Thyroid gland (tissue), 4 donors: ENCODE data around the gene KRTAP10-3. TPM values are rescaled to one million over a fixed set of nuclear protein-coding genes. Genes with fewer than 3 reads are reported as not detected.

ENCODE experiments used
- DNase-seq, 2 donors: peaks; one replicate each; pipeline ENCODE4 v3.0.0-alpha.2; 2019
- H3K27ac ChIP-seq, 3 donors: fragments of 200-600 bp; sonication (generic); 1 replicate in 2 of 3; 2 replicates in 1 of 3; pipeline ENCODE4 v1.5.1; 2016 to 2019; ENCODE audit warnings: mild to moderate bottlenecking in 1 of 3, moderate library complexity in 1 of 3
- H3K27me3 ChIP-seq: fragments of 200-600 bp; sonication (generic); one replicate; pipeline ENCODE4 v1.5.1; 2019
- H3K36me3 ChIP-seq, 2 donors: fragments of 200-600 bp; sonication (generic); one replicate each; pipeline ENCODE4 v1.5.1; 2016 to 2019
- H3K4me1 ChIP-seq, 2 donors: fragments of 200-600 bp; sonication (generic); one replicate each; pipeline ENCODE4 v1.5.1; 2017 to 2019
- H3K4me3 ChIP-seq, 3 donors: fragments of 200-600 bp; sonication (generic); replicated peaks in 1 of 3; 1 replicate in 2 of 3; 2 replicates in 1 of 3; pipeline ENCODE4 v1.5.1; 2016; ENCODE audit warnings: mild to moderate bottlenecking in 1 of 3
- H3K9me3 ChIP-seq: fragments of 200-600 bp; sonication (generic); one replicate; pipeline ENCODE4 v1.5.1; 2017
- CTCF ChIP-seq, 6 experiments: fragments of 200-600 bp in 3 of 6; fragments of 450-650 bp in 3 of 6; sonication (generic) in 3 of 6; IDR thresholded peaks; one replicate each; pipeline ENCODE4 v1.5.1; 2016 to 2019; ENCODE audit warnings: antibody characterized with exemption in 6 of 6, mild to moderate bottlenecking in 2 of 6, inconsistent platforms in 1 of 6, moderate library complexity in 1 of 6
- POLR2A ChIP-seq, 2 donors: fragments of 450-650 bp; IDR thresholded peaks; one replicate each; pipeline ENCODE4 v1.6.1; 2017; ENCODE audit warnings: antibody characterized with exemption in 2 of 2, mild to moderate bottlenecking in 2 of 2, moderate library complexity in 1 of 2
- WGBS, 2 donors: methylation state at CpG; one replicate each; pipeline ENCODE4 v1.1.5; 2017; 5-methylcytosine and 5-hydroxymethylcytosine counted together
- intact Hi-C: fragments of 100-400 bp; cut with DNase I; formaldehyde crosslinking; loops from one replicate; pipeline ENCODE4 v1.15.1; 2023
- total RNA-seq, 4 donors: library from RNA; depleted of rRNA; stranded (reverse); fragments of >200 nt; gene quantifications; one replicate each; pipeline ENCODE4 v1.2.3, GENCODE V29; 2016

KRTAP10-3 gene
- total RNA-seq, 4 donors from 2014 or later, result not detected

DNA sequence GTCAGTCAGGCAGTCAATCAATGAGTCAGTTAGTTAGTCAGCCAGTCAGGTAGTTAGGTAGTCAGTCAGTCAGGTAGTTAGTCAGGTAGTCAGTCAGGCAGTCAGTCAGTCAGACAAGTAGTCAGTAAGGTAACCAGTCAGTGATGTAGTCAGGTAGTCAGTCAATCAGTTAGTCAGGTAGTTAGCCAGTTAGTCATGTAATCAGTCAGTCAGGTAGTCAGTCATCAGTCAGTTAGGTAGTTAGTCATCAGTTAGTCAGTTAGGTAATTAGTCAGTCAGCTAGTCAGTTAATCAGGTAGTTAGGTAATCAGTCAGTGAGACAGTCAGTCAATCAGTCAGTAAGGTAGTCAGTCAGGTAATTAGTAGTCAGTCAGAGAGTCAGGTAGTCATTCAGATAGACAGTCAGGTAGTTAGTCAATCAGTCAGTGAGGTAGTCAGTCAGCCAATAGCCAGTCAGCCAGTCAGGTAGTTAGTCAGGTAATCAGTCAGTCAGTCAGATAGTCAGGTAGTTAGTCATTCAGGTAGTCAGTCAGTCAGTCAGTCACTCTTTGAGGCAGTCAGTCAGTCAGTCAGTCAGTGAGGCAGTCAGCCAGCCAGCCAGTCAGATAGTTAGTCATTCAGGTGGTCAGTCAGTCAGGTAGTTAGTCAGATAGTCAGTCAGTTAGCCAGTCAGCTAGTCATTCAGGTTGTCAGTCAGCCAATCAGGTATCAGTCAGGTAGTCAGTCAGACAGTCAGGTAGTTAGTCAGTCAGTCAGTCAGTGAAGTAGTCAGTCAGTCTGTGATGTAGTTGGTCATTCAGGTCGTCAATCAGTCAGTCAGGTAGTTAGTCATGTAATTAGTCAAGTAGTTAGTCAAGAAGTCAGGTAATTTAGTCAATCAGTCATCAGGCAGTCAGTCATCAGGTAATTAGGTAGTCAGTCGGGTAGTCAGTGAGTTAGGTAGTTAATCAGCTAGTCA lies 33.9 kb downstream of the KRTAP10-3 start:
- TF ChIP-seq POLR2A (IDR thresholded peaks at IDR 0.05), result no peak
- TF ChIP-seq CTCF (IDR thresholded peaks at IDR 0.05), result no peak
- H3K9me3 ChIP-seq, result no peaks in the 10 kb centered on the region
- no peak overlapping the region for H3K4me3 ChIP-seq
- intact Hi-C loops, result no loop called here
- no peaks in the 10 kb centered on the region for H3K27me3 ChIP-seq
- WGBS, 2 donors, result 88 to 93% methylated on average over 2 of the region's 2 CpGs
- no peaks in the 10 kb centered on the region for H3K4me1 ChIP-seq
- no peaks in the 10 kb centered on the region for H3K36me3 ChIP-seq
- no peak for DNase-seq
- H3K27ac ChIP-seq, result no peak overlapping the region

- no peaks in the 10 kb centered on the region for H3K36me3 ChIP-seq
- no peak for DNase-seq
- no peak for TF ChIP-seq CTCF (IDR thresholded peaks at IDR 0.05)
- no peak for TF ChIP-seq POLR2A (IDR thresholded peaks at IDR 0.05)
- intact Hi-C loops, result no loop called here
- H3K9me3 ChIP-seq, result no peaks in the 10 kb centered on the region
- no peak overlapping the region for H3K27ac ChIP-seq
- no peaks in the 10 kb centered on the region for H3K4me1 ChIP-seq
- WGBS, 2 donors, result 79 to 93% methylated on average over 1 of the region's 1 CpG
- no peaks in the 10 kb centered on the region for H3K27me3 ChIP-seq
- no peak overlapping the region for H3K4me3 ChIP-seq
Observed at GRCh38 chr21:44523567-44524413, 34.8 kb downstream of the KRTAP10-3 start.

- no peak overlapping the region for H3K4me3 ChIP-seq
- TF ChIP-seq POLR2A (IDR thresholded peaks at IDR 0.05) (no peak), CTCF (IDR thresholded peaks at IDR 0.05) (no peak)
- no peaks in the 10 kb centered on the region for H3K9me3 ChIP-seq
- 86% methylated on average over 1 of the region's 1 CpG; no CpG with 5 or more reads in 1 of the 2 donors for WGBS, 2 donors
- H3K27me3 ChIP-seq, result no peaks in the 10 kb centered on the region
- no peaks in the 10 kb centered on the region for H3K36me3 ChIP-seq
- no peak overlapping the region for H3K27ac ChIP-seq
- intact Hi-C loops, result no loop called here
- H3K4me1 ChIP-seq, result no peaks in the 10 kb centered on the region
- no peak for DNase-seq
Observed at GRCh38 chr21:44522753-44523204, 35.8 kb downstream of the KRTAP10-3 start.

DNA sequence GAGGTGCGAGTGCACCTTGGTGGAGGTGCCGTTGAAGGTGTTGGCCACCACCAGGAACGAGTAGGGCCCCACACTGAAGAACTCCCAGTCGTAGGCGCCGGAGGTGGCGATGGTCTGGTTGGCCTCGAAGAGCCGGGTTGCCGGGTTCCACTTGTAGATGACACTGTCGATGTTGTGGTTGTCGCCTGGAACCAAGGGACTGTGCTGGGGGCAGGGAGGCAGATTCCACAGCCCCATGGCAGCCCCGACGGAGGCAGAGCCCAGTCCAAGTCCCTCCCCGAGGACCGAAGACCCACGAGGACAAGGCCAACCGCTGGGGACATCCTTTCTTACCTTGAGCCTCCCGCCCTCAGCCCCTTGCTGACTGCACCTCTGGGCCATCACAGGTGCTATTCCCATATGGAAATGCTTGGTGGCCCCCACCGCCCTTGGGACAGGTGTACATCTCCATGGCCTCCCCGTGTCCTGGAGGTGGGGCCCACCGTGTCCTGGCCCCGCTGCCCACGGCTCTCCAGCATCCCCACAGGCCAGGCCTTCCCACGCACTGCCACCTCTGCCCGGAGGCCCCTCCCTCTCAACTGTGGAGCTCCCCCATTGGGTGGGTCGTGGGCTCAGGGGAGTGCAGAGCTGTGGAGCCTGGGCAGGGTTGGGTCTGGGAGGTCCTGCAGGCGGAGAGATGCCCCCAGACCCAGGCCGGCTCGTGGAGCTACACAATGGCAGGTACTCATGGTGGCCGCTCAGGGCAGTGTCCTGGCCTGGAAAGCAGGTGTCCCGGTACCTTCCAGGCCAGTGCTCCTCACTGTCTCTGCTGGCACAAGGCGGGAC lies 36.5 kb downstream of the KRTAP10-3 start:
- H3K27ac ChIP-seq, result no peak overlapping the region
- intact Hi-C loops, result no loop called here
- H3K4me3 ChIP-seq, result no peak overlapping the region
- TF ChIP-seq POLR2A (IDR thresholded peaks at IDR 0.05) (no peak), CTCF (IDR thresholded peaks at IDR 0.05) (no peak)
- H3K36me3 ChIP-seq, result no peaks in the 10 kb centered on the region
- DNase-seq, result no peak
- H3K27me3 ChIP-seq, result no peaks in the 10 kb centered on the region
- 90 to 93% methylated on average over 19 to 31 of the region's 33 CpGs for WGBS, 2 donors
- H3K9me3 ChIP-seq, result no peaks in the 10 kb centered on the region
- no peaks in the 10 kb centered on the region for H3K4me1 ChIP-seq
